HCT116 (cell line): Measurements from ENCODE around the gene GPC5.

ENCODE experiments used
- ATF3 ChIP-seq: IDR thresholded peaks from 2 replicates; pipeline ENCODE4 v1.6.1; 2012
- CEBPB ChIP-seq: IDR thresholded peaks from 2 replicates; pipeline ENCODE4 v1.6.1; 2012; ENCODE audit warnings: low read depth
- EGR1 ChIP-seq: IDR thresholded peaks from 2 replicates; pipeline ENCODE4 v1.6.1; 2012; ENCODE audit warnings: low read depth
- EZH2 ChIP-seq: fragments of 200-600 bp; sonication (generic); IDR thresholded peaks from 2 replicates; pipeline ENCODE4 v1.6.1; 2017; ENCODE audit warnings: antibody characterized with exemption, mixed run types
- EZH2phosphoT487 ChIP-seq: fragments of 200-600 bp; IDR thresholded peaks from 2 replicates; pipeline ENCODE4 v1.6.1; 2018; ENCODE audit warnings: antibody characterized with exemption, borderline replicate concordance
- POLR2A ChIP-seq: IDR thresholded peaks from 2 replicates; pipeline ENCODE4 v1.7.0; 2011; ENCODE audit warnings: borderline replicate concordance; ENCODE audit not compliant: insufficient read depth, insufficient read length; ENCODE audit errors: extremely low read depth
- POLR2AphosphoS5 ChIP-seq: IDR thresholded peaks from 2 replicates; pipeline ENCODE4 v1.6.1; 2011; ENCODE audit warnings: mild to moderate bottlenecking, low read depth, low read length, moderate library complexity
- RAD21 ChIP-seq: IDR thresholded peaks from 2 replicates; pipeline ENCODE4 v1.6.1; 2012; ENCODE audit warnings: low read depth, mild to moderate bottlenecking
- REST ChIP-seq: IDR thresholded peaks from 2 replicates; pipeline ENCODE4 v1.6.1; 2012; ENCODE audit warnings: low read depth
- SIN3A ChIP-seq: IDR thresholded peaks from 2 replicates; pipeline ENCODE4 v1.6.1; 2012; ENCODE audit warnings: low read depth
- SP1 ChIP-seq: IDR thresholded peaks from 2 replicates; pipeline ENCODE4 v1.6.1; 2012; ENCODE audit warnings: low read depth
- YY1 ChIP-seq: IDR thresholded peaks from 2 replicates; pipeline ENCODE4 v1.6.1; 2011; ENCODE audit warnings: low read length, low read depth, moderate library complexity, mild to moderate bottlenecking; ENCODE audit not compliant: insufficient replicate concordance; ENCODE audit errors: extremely low read depth
- TF ChIP-seq, protein P1 (sequence below), 3 experiments: fragments of 200-600 bp in 1 of 3; sonication (generic) in 1 of 3; IDR thresholded peaks in 2 of 3; conservative IDR thresholded peaks in 1 of 3; 2 replicates each; pipeline ENCODE4 v1.5.1; 2012 to 2017; ENCODE audit warnings: low read depth in 2 of 3, low read length in 2 of 3, antibody characterized with exemption in 1 of 3, borderline replicate concordance in 1 of 3, control low read depth in 1 of 3, mild to moderate bottlenecking in 1 of 3, mixed read lengths in 1 of 3, mixed run types in 1 of 3, moderate library complexity in 1 of 3; ENCODE audit not compliant: insufficient read depth in 1 of 3
- TF ChIP-seq, protein P2 (sequence below): IDR thresholded peaks from 2 replicates; pipeline ENCODE4 v1.6.1; 2012

DNA sequence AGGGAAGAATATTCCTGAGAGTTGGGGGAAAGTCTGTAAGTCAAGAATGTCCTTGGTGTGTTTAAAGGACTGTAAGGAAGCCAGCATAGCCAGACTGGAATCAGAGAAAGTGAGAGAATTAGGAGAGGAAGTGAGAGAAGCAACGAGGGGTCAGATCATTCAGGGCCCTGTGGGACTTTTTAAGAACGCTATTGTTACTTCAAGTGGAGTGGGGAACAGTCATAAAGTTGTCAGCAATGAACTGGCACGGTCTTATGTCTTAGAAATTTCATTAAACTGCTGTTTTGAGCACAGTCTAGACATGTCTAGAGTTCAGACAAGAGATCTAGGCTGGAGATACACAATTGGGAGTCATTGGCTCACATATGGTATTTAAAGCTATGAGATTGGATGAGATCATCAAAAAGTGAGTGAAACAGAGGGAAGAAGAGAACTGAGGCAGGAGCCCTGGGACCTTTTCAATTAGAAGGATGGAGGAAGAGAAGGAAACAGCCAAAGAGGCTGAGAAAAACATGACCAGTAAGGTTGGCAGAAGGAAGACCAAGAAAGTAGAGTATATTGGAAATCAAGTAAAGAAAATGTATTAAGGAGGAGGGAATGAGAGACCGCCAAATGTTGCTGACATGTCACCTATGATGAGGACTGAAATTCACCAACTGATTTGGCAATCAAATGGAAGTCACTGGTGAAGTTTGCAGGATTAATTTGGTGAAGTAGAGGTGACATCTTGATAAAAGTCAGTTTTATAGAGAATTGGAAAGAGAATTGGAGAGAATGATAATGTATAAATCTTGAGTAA lies 263.5 kb downstream of the GPC5 start:
- TF ChIP-seq, protein P1, sequence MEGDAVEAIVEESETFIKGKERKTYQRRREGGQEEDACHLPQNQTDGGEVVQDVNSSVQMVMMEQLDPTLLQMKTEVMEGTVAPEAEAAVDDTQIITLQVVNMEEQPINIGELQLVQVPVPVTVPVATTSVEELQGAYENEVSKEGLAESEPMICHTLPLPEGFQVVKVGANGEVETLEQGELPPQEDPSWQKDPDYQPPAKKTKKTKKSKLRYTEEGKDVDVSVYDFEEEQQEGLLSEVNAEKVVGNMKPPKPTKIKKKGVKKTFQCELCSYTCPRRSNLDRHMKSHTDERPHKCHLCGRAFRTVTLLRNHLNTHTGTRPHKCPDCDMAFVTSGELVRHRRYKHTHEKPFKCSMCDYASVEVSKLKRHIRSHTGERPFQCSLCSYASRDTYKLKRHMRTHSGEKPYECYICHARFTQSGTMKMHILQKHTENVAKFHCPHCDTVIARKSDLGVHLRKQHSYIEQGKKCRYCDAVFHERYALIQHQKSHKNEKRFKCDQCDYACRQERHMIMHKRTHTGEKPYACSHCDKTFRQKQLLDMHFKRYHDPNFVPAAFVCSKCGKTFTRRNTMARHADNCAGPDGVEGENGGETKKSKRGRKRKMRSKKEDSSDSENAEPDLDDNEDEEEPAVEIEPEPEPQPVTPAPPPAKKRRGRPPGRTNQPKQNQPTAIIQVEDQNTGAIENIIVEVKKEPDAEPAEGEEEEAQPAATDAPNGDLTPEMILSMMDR (IDR thresholded peaks at IDR 0.05 in 2 of 3, conservative IDR thresholded peaks at IDR 0.05 in 1 of 3; ENCODE audit: borderline replicate concordance in 1 of 3, insufficient read depth in 1 of 3, low read depth in 2 of 3, low read length in 2 of 3): no peak
- no peak for TF ChIP-seq POLR2A
- TF ChIP-seq EGR1: no peak
- TF ChIP-seq EZH2phosphoT487: no peak
- TF ChIP-seq RAD21: no peak
- TF ChIP-seq SP1: no peak
- no peak for TF ChIP-seq ATF3
- no peak for TF ChIP-seq POLR2AphosphoS5
- no peak for TF ChIP-seq EZH2
- TF ChIP-seq, protein P2, sequence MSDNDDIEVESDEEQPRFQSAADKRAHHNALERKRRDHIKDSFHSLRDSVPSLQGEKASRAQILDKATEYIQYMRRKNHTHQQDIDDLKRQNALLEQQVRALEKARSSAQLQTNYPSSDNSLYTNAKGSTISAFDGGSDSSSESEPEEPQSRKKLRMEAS: no peak
- TF ChIP-seq YY1: no peak
- no peak for TF ChIP-seq REST
- no peak for TF ChIP-seq SIN3A
- no peak for TF ChIP-seq CEBPB
